HepG2 (cell line): ENCODE results near the gene TEDC1. TPM values are rescaled to one million over a fixed set of nuclear protein-coding genes. Genes with fewer than 3 reads are reported as not detected.

Source experiments
- BORCS8-MEF2B ChIP-seq: sonication (generic); formaldehyde crosslinking; IDR thresholded peaks from 2 replicates; pipeline ENCODE4 v1.8.0; 2022; ENCODE audit warnings: mild to moderate bottlenecking, missing genetic modification reagents
- MAZ ChIP-seq, 2 experiments: sonication (generic) in 1 of 2; formaldehyde crosslinking in 1 of 2; IDR thresholded peaks; 2 replicates each; pipeline versions ENCODE4 v1.5.0 to v1.6.1; 2012 to 2020; ENCODE audit warnings: low read depth in 2 of 2, mild to moderate bottlenecking in 2 of 2, borderline replicate concordance in 1 of 2, improper control_type of control experiment in 1 of 2, low read length in 1 of 2, missing genetic modification reagents in 1 of 2, moderate library complexity in 1 of 2
- MLLT10 ChIP-seq: sonication (generic); formaldehyde crosslinking; IDR thresholded peaks from 2 replicates; pipeline ENCODE4 v1.4.0; 2020; ENCODE audit warnings: missing genetic modification reagents
- REST ChIP-seq, 2 experiments: IDR thresholded peaks; 2 replicates each; pipeline ENCODE4 v1.6.1; 2011 to 2012; ENCODE audit warnings: low read length in 2 of 2, borderline replicate concordance in 1 of 2, low read depth in 1 of 2, mild to moderate bottlenecking in 1 of 2, moderate library complexity in 1 of 2
- TBX2 ChIP-seq: sonication (generic); formaldehyde crosslinking; IDR thresholded peaks from 2 replicates; pipeline ENCODE4 v1.5.0; 2020; ENCODE audit warnings: missing genetic modification reagents, mild to moderate bottlenecking, borderline replicate concordance
- ZKSCAN5 ChIP-seq: sonication (generic); formaldehyde crosslinking; IDR thresholded peaks from 2 replicates; pipeline ENCODE4 v1.5.1; 2020; ENCODE audit warnings: mild to moderate bottlenecking, missing genetic modification reagents
- ZNF12 ChIP-seq: sonication (generic); formaldehyde crosslinking; IDR thresholded peaks from 2 replicates; pipeline ENCODE4 v1.5.0; 2020; ENCODE audit warnings: missing genetic modification reagents
- ZNF274 ChIP-seq: sonication (generic); formaldehyde crosslinking; IDR thresholded peaks from 2 replicates; pipeline ENCODE4 v1.5.1; 2020; ENCODE audit warnings: mild to moderate bottlenecking, missing genetic modification reagents
- polyA plus RNA-seq, 8 experiments: library from polyadenylated mRNA; depleted of rRNA in 3 of 8; stranded (reverse) in 7 of 8; unstranded in 1 of 8; fragments of >200 nt; fragmentation: Illumina TruSeq in 4 of 8; extraction: Trizol in 4 of 8; gene quantifications; 2 replicates each; pipeline versions ENCODE4 v1.2.1 to v1.2.3, GENCODE V29; 2011 to 2016; ENCODE audit warnings: low read depth in 4 of 8, missing spikeins in 1 of 8, mixed read lengths in 1 of 8; ENCODE audit not compliant: insufficient read depth in 1 of 8
- total RNA-seq, 5 experiments: library from RNA; depleted of rRNA; stranded (reverse); fragments of >200 nt; fragmentation: Illumina TruSeq; extraction: Trizol; gene quantifications; 2 replicates each; pipeline ENCODE4 v1.2.3, GENCODE V29; 2016; ENCODE audit warnings: low read depth in 1 of 5

The TEDC1 gene
- total and polyA plus RNA-seq, 2 of the 13 experiments (the other 11 are each of a cell fraction or from before 2014, with no cell fraction given): 5.7 to 27.4 TPM

GRCh38 chr14:105529319-105529568 lies 38.2 kb downstream of the TEDC1 start (continued):
- TF ChIP-seq REST (IDR thresholded peaks at IDR 0.05; ENCODE audit: borderline replicate concordance in 1 of 2, low read depth in 1 of 2, low read length in 2 of 2) (no peak), TBX2 (no peak), BORCS8-MEF2B (CRISPR knock-in tag) (no peak), ZNF274 (CRISPR knock-in tag) (no peak), ZKSCAN5 (CRISPR knock-in tag) (no peak), MLLT10 (CRISPR knock-in tag) (no peak), ZNF12 (CRISPR knock-in tag) (no peak), MAZ (IDR thresholded peaks at IDR 0.05; ENCODE audit: borderline replicate concordance, low read depth, low read length) (no peak), MAZ (CRISPR knock-in tag; IDR thresholded peaks at IDR 0.05; ENCODE audit: low read depth) (0 out of 2 replicates have a peak, but pooled peaks have one; percentile 1)
